ENCODE results near the gene UBE2F.
"Not testable (repeated sequence)": the region's sequence is repeated elsewhere in the genome, so short reads cannot be mapped to it uniquely, and the experiment has no call there.

UBE2F gene

GRCh38 chr2:237979331-237979730 is 12.5 kb downstream of the UBE2F start:
- DNase-seq (ENCODE audit: low spot score) = no peak

- no peak for DNase-seq (ENCODE audit: low spot score)
These were observed 13.3 kb downstream of the UBE2F start for GRCh38 chr2:237980087-237980486.

GRCh38 chr2:237980751-237981150 is 13.9 kb downstream of the UBE2F start:
- no peak for DNase-seq (ENCODE audit: low spot score)

- DNase-seq (ENCODE audit: low spot score) = not testable (repeated sequence)
These were observed 14.8 kb downstream of the UBE2F start for GRCh38 chr2:237981621-237982020.

GRCh38 chr2:237982039-237982725 is 15.4 kb downstream of the UBE2F start:
- DNase-seq (ENCODE audit: low spot score) = no peak

GRCh38 chr2:237983922-237984321 is 17.1 kb downstream of the UBE2F start:
- no peak for DNase-seq (ENCODE audit: low spot score)

- no peak for DNase-seq (ENCODE audit: low spot score)
These were observed 20.5 kb downstream of the UBE2F start for GRCh38 chr2:237987268-237987667.

- DNase-seq (ENCODE audit: low spot score) = no peak
These were observed 26.9 kb downstream of the UBE2F start for GRCh38 chr2:237993701-237994100.

GRCh38 chr2:237995036-237995435 is 28.2 kb downstream of the UBE2F start:
- DNase-seq (ENCODE audit: low spot score) = no peak

- DNase-seq (ENCODE audit: low spot score) = no peak
These were observed 29.3 kb downstream of the UBE2F start for GRCh38 chr2:237996021-237996593.

- no peak for DNase-seq (ENCODE audit: low spot score)
These were observed 30.7 kb downstream of the UBE2F start for GRCh38 chr2:237997521-237997920.

- peak; percentile 3 for DNase-seq (ENCODE audit: low spot score)
These were observed 31.7 kb downstream of the UBE2F start for GRCh38 chr2:237998530-237998929.

- no peak for DNase-seq (ENCODE audit: low spot score)
These were observed 36.6 kb downstream of the UBE2F start for GRCh38 chr2:238003234-238004031.

GRCh38 chr2:238004077-238004830 is 37.4 kb downstream of the UBE2F start:
- DNase-seq (ENCODE audit: low spot score) = no peak

GRCh38 chr2:238005528-238005927 is 38.7 kb downstream of the UBE2F start:
- DNase-seq (ENCODE audit: low spot score) = no peak

- DNase-seq (ENCODE audit: low spot score) = no peak
These were observed 39.7 kb downstream of the UBE2F start for GRCh38 chr2:238006510-238006909.

- no peak for DNase-seq (ENCODE audit: low spot score)
These were observed 41.1 kb downstream of the UBE2F start for GRCh38 chr2:238007924-238008323.

- no peak for DNase-seq (ENCODE audit: low spot score)
These were observed 42.7 kb downstream of the UBE2F start for GRCh38 chr2:238009563-238009962.

GRCh38 chr2:238010572-238010971 is 43.8 kb downstream of the UBE2F start:
- no peak for DNase-seq (ENCODE audit: low spot score)

GRCh38 chr2:238013806-238014205 is 47.0 kb downstream of the UBE2F start:
- DNase-seq (ENCODE audit: low spot score) = no peak

- DNase-seq (ENCODE audit: low spot score) = no peak
These were observed 48.9 kb downstream of the UBE2F start for GRCh38 chr2:238015705-238016104.

- no peak for DNase-seq (ENCODE audit: low spot score)
These were observed 49.7 kb downstream of the UBE2F start for GRCh38 chr2:238016526-238016925.

Data from CD4-positive, alpha-beta T cell treated with Interleukin-6 at 100 ng/mL for 8 hours (primary cell).